ENCODE measurements around the gene ABCC12. TPM values are rescaled to one million over a fixed set of nuclear protein-coding genes. Genes with fewer than 3 reads are reported as not detected.

ABCC12 gene
- polyA plus RNA-seq, 1 experiment = not detected

DNA sequence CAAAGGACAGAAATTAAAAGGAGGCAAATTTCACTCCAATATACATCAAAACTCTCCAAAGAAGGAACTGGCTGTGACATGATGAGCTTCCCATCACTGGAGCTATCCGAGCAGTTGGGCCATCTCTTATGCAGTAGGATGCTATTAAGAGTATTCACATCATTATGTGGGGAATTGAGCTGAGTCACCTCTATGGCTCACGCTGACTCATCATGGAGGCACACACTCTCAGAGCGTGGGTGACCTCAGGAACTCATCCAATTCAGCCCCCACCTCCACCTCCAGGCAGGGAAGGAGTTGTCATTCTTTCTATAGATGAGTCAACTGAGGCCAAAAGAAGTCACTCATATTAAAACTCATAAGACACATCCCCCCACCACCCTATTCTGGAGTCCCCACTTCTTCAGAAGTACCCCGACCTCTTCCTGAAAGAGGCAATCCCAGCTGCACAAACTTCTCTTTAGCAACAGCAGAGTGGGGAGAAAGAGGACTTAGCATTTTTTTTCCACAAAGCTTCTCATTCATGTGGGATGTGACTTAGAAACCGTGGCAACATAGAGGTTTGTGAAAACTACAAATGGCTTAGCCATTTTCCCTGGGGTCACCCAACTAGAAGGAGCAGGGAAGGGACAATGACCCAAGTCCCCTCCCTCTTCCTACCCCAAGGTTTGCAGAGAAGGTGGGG is 32.5 kb downstream of the ABCC12 start:
- POLR2A ChIA-PET = no interaction called here
- TF ChIP-seq, protein P1, sequence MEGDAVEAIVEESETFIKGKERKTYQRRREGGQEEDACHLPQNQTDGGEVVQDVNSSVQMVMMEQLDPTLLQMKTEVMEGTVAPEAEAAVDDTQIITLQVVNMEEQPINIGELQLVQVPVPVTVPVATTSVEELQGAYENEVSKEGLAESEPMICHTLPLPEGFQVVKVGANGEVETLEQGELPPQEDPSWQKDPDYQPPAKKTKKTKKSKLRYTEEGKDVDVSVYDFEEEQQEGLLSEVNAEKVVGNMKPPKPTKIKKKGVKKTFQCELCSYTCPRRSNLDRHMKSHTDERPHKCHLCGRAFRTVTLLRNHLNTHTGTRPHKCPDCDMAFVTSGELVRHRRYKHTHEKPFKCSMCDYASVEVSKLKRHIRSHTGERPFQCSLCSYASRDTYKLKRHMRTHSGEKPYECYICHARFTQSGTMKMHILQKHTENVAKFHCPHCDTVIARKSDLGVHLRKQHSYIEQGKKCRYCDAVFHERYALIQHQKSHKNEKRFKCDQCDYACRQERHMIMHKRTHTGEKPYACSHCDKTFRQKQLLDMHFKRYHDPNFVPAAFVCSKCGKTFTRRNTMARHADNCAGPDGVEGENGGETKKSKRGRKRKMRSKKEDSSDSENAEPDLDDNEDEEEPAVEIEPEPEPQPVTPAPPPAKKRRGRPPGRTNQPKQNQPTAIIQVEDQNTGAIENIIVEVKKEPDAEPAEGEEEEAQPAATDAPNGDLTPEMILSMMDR (IDR thresholded peaks at IDR 0.05; ENCODE audit: insufficient read depth, low read depth, low read length) = no peak

GRCh38 chr16:48121276-48121675 is 34.5 kb downstream of the ABCC12 start:
- ChIA-PET POLR2A (no interaction called here), CTCF (no interaction called here)
- DNase-seq (ENCODE audit: low read depth) = no peak
- no peak overlapping the region for H3K4me3 ChIP-seq (ENCODE audit: low read depth, low read length)
- H3K27me3 ChIP-seq (ENCODE audit: control insufficient read depth, insufficient read depth, low read length) = no peaks in the 10 kb centered on the region; the same call in 1 of the 2 replicates
- TF ChIP-seq, protein P1 (IDR thresholded peaks at IDR 0.05; ENCODE audit: insufficient read depth, low read depth, low read length) = no peak
- no peaks in the 10 kb centered on the region for H3K36me3 ChIP-seq (ENCODE audit: control insufficient read depth, insufficient read depth, low read length)

More for the DNA sequence above, 32.5 kb downstream of the ABCC12 start:
- Histone ChIP-seq H3K27me3 (ENCODE audit: control insufficient read depth, insufficient read depth, low read length) (no peaks in the 10 kb centered on the region), H3K4me3 (ENCODE audit: low read depth, low read length) (no peak overlapping the region), H3K36me3 (ENCODE audit: control insufficient read depth, insufficient read depth, low read length) (no peaks in the 10 kb centered on the region)
- peak; percentile 97 for DNase-seq (ENCODE audit: low read depth)
- CTCF ChIA-PET = interaction anchor here (0.7 to 1.8 kb wide), 8 partner anchors 9 to 1160 kb away, joined by 3 to 5 read pairs (median 4); partner anchors contain the start of gene NETO2

- POLR2A ChIA-PET = no interaction called here
- Histone ChIP-seq H3K36me3 (ENCODE audit: control insufficient read depth, insufficient read depth, low read length) (no peaks in the 10 kb centered on the region), H3K4me3 (ENCODE audit: low read depth, low read length) (no peak overlapping the region), H3K27me3 (ENCODE audit: control insufficient read depth, insufficient read depth, low read length) (no peaks in the 10 kb centered on the region; the same call in 1 of the 2 replicates)
- no peak for DNase-seq (ENCODE audit: low read depth)
- CTCF ChIA-PET = interaction anchor here (0.7 to 1.3 kb wide), 4 partner anchors 10 to 250 kb away, joined by 3 to 5 read pairs (median 3); no protein-coding TSS in a partner anchor
- TF ChIP-seq, protein P1 (IDR thresholded peaks at IDR 0.05; ENCODE audit: insufficient read depth, low read depth, low read length) = no peak
Observed at GRCh38 chr16:48118841-48119240, 37.0 kb downstream of the ABCC12 start.

- H3K4me3 ChIP-seq (ENCODE audit: low read depth, low read length) = no peak overlapping the region
- H3K27me3 ChIP-seq (ENCODE audit: control insufficient read depth, insufficient read depth, low read length) = no peaks in the 10 kb centered on the region; the same call in 1 of the 2 replicates
- no peak for DNase-seq (ENCODE audit: low read depth)
- ChIA-PET CTCF (interaction anchor here (0.5 to 2.2 kb wide), 11 partner anchors 8 to 976 kb away, joined by 3 to 8 read pairs (median 3); no protein-coding TSS in a partner anchor), POLR2A (no interaction called here)
- no peaks in the 10 kb centered on the region for H3K36me3 ChIP-seq (ENCODE audit: control insufficient read depth, insufficient read depth, low read length)
- TF ChIP-seq, protein P1 (IDR thresholded peaks at IDR 0.05; ENCODE audit: insufficient read depth, low read depth, low read length) = peak; percentile 67
Observed at GRCh38 chr16:48117217-48118105, 38.3 kb downstream of the ABCC12 start.

DNA sequence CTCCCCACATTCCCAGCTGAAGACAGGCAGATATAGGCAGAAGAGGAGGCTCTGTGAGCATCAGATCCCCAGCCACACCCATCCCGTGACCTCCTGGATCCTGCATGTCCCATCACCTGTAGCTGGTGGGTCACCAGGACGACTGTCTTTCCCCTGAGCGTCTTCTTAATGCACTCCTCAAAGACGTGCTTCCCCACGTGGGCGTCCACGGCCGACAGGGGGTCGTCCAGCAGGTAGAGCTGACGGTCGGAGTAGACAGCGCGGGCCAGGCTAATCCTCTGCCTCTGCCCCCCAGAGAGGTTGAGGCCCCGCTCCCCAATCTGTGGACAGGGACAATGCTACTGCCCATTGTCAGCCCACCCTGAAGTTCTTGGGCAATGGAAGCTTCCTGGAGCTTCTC is 40.5 kb downstream of the ABCC12 start:
- no peak for DNase-seq (ENCODE audit: low read depth)
- TF ChIP-seq, protein P1 (IDR thresholded peaks at IDR 0.05; ENCODE audit: insufficient read depth, low read depth, low read length) = no peak
- H3K4me3 ChIP-seq (ENCODE audit: low read depth, low read length) = no peak overlapping the region
- ChIA-PET POLR2A (no interaction called here), CTCF (interaction anchor here (0.8 to 1.9 kb wide), 4 partner anchors 10 to 973 kb away, joined by 3 to 6 read pairs (median 3); no protein-coding TSS in a partner anchor)
- H3K36me3 ChIP-seq (ENCODE audit: control insufficient read depth, insufficient read depth, low read length) = no peaks in the 10 kb centered on the region
- H3K27me3 ChIP-seq (ENCODE audit: control insufficient read depth, insufficient read depth, low read length) = peaks cover 4% of the 10 kb centered on the region

All from BJ (cell line).